Left ventricle myocardium inferior (tissue), 1 donor: ENCODE results near the gene CORO2A. TPM values are rescaled to one million over a fixed set of nuclear protein-coding genes. Genes with fewer than 3 reads are reported as not detected.

Experiments used
- DNase-seq: peaks from one replicate; pipeline ENCODE4 v3.0.0-alpha.2; 2020
- H3K27ac ChIP-seq: fragments of 200-600 bp; replicated peaks from 2 replicates; pipeline ENCODE4 v1.8.0; 2021
- H3K27me3 ChIP-seq: fragments of 200-600 bp; 2 replicates; pipeline ENCODE4 v1.8.0; 2021; ENCODE audit warnings: low read depth
- H3K36me3 ChIP-seq: fragments of 200-600 bp; 2 replicates; pipeline ENCODE4 v1.8.0; 2021
- H3K4me1 ChIP-seq: fragments of 200-600 bp; 2 replicates; pipeline ENCODE4 v1.8.0; 2021
- H3K4me3 ChIP-seq: fragments of 200-600 bp; 2 replicates; pipeline ENCODE4 v1.8.0; 2021; ENCODE audit warnings: mild to moderate bottlenecking, moderate library complexity
- H3K9me3 ChIP-seq: fragments of 200-600 bp; replicated peaks from 2 replicates; pipeline ENCODE4 v1.8.0; 2021
- CTCF ChIP-seq: fragments of 200-600 bp; IDR thresholded peaks from 2 replicates; pipeline ENCODE4 v1.8.0; 2021; ENCODE audit warnings: antibody characterized with exemption, mild to moderate bottlenecking, borderline replicate concordance
- intact Hi-C: fragments of 100-400 bp; cut with micrococcal nuclease; formaldehyde crosslinking; loops from one replicate; pipeline ENCODE4 v1.11.0; 2022
- total RNA-seq: library from RNA; stranded (reverse); fragmentation: NEBNext Ultra II Directional; extraction: Animal tissue kit (Norgen Biotek cat#: 25700); gene quantifications from one replicate; pipeline ENCODE4 v1.2.1, GENCODE V29; 2021
- donor health status: DM: no; HTN: yes; CAD: no; lungs with severe emphysema.

CORO2A gene
- total RNA-seq, 1 donor from 2014 or later, result 0.14 TPM

DNA sequence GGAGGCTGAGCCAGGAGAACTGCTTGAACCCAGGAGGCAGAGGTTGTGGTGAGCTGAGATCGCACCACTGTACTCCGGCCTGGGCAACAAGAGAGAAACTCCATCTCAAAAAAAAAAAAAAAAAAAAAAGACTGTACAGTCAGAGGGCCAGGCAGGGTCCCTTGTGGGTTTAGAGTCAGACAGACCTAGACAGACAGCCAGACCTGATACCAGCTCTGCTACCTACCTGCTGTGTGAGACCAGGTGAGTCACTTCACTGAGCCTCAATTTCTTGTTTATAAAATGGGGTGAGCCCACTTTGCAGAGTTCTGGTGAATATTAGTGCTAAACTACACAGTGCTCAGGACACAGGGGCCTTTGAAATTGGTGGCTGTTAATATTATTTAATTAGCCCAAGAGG lies 93.1 kb downstream of the CORO2A start:
- no peaks in the 10 kb centered on the region for H3K9me3 ChIP-seq
- H3K36me3 ChIP-seq, result no peaks in the 10 kb centered on the region
- H3K27me3 ChIP-seq, result peaks cover 19% of the 10 kb centered on the region
- intact Hi-C loops, result no loop called here
- H3K4me3 ChIP-seq, result no peak overlapping the region
- H3K4me1 ChIP-seq, result no peaks in the 10 kb centered on the region
- no peak for DNase-seq
- no peak for TF ChIP-seq CTCF
- H3K27ac ChIP-seq, result no peak overlapping the region

GRCh38 chr9:98097836-98098235 lies 94.6 kb downstream of the CORO2A start:
- peaks cover 34% of the 10 kb centered on the region for H3K27me3 ChIP-seq
- no peak overlapping the region for H3K4me3 ChIP-seq
- no peak for TF ChIP-seq CTCF
- intact Hi-C loops, result no loop called here
- no peaks in the 10 kb centered on the region for H3K9me3 ChIP-seq
- no peaks in the 10 kb centered on the region for H3K36me3 ChIP-seq
- H3K4me1 ChIP-seq, result no peaks in the 10 kb centered on the region
- no peak for DNase-seq
- no peak overlapping the region for H3K27ac ChIP-seq

DNA sequence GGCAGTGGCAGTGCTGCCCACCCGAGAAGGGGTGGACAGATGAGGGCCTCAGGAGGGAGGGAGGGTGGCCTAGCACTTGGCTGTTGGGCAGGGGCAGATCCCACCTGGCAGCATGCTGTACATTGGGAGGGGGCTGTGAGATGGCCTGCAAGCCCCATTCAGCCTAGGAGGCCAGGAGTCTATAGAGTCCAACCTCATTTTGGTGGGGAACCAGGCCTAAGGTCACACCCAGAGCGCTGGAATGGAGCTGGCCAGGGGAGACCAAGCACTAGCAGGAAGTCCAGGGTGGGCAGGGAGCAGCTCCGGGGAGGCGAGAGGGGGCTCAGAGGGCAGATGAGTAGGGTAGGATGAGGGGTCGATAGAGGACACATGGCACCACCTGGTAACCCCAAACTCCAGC lies 96.3 kb downstream of the CORO2A start:
- no peaks in the 10 kb centered on the region for H3K9me3 ChIP-seq
- no peak overlapping the region for H3K27ac ChIP-seq
- H3K36me3 ChIP-seq, result no peaks in the 10 kb centered on the region
- no peaks in the 10 kb centered on the region for H3K4me1 ChIP-seq
- no peak for TF ChIP-seq CTCF
- no peak for DNase-seq
- no peak overlapping the region for H3K4me3 ChIP-seq
- H3K27me3 ChIP-seq, result peaks cover 49% of the 10 kb centered on the region
- intact Hi-C loops, result no loop called here

GRCh38 chr9:98095401-98095800 lies 97.0 kb downstream of the CORO2A start:
- DNase-seq, result no peak
- H3K27me3 ChIP-seq, result peaks cover 49% of the 10 kb centered on the region
- intact Hi-C loops, result no loop called here
- no peak overlapping the region for H3K27ac ChIP-seq
- TF ChIP-seq CTCF, result no peak
- no peaks in the 10 kb centered on the region for H3K4me1 ChIP-seq
- H3K4me3 ChIP-seq, result no peak overlapping the region
- H3K36me3 ChIP-seq, result no peaks in the 10 kb centered on the region
- H3K9me3 ChIP-seq, result no peaks in the 10 kb centered on the region

GRCh38 chr9:98094851-98095250 lies 97.6 kb downstream of the CORO2A start:
- no peaks in the 10 kb centered on the region for H3K4me1 ChIP-seq
- H3K36me3 ChIP-seq, result no peaks in the 10 kb centered on the region
- no peak overlapping the region for H3K4me3 ChIP-seq
- H3K27ac ChIP-seq, result no peak overlapping the region
- TF ChIP-seq CTCF, result no peak
- peaks cover 50% of the 10 kb centered on the region for H3K27me3 ChIP-seq
- intact Hi-C loops, result no loop called here
- no peaks in the 10 kb centered on the region for H3K9me3 ChIP-seq
- no peak for DNase-seq

DNA sequence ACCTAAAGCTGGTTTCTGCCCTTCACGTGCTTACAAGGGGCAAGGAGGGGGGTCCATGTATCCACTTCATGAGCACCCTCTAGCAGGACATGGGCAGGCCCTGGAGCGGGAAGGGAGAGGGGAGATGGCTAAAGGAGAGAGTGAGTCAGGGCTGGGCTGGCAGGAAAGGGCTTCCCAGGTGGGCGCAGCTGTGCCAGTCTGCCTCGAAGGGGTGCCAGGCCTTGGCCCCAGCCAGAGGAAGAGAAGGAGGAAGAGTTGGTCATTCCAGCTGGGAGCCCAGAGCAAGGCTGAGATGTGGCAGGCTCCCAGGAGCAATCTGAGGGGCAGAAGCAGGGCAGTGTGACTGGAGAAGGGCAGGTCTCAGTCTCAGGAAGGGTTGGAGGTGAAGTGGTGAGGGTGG lies 98.1 kb downstream of the CORO2A start:
- Histone ChIP-seq H3K4me1 (no peaks in the 10 kb centered on the region), H3K27ac (no peak overlapping the region), H3K9me3 (no peaks in the 10 kb centered on the region), H3K27me3 (peaks cover 54% of the 10 kb centered on the region), H3K4me3 (no peak overlapping the region), H3K36me3 (no peaks in the 10 kb centered on the region)
- DNase-seq, result no peak
- no peak for TF ChIP-seq CTCF
- intact Hi-C loops, result no loop called here
